Measurements from ENCODE around the gene DSG3. TPM values are rescaled to one million over a fixed set of nuclear protein-coding genes. Genes with fewer than 3 reads are reported as not detected.

DSG3 gene
- total RNA-seq (under 0.01 TPM in 1 of 2 replicates, not detected in the other), polyA plus RNA-seq (0.01 and 0.02 TPM in 2 replicates), polyA minus RNA-seq (ENCODE audit: low replicate concordance) (not detected in 2 replicates)
- not detected in 2 replicates for polyA plus RNA-seq (2012)

- Histone ChIP-seq H3K27me3 (ENCODE audit: control insufficient read depth, insufficient read depth, low read length) (no peaks in the 10 kb centered on the region), H3K36me3 (ENCODE audit: control insufficient read depth, insufficient read depth, low read length) (no peaks in the 10 kb centered on the region), H2AFZ (ENCODE audit: low read length) (no peak within 1 kb of the TSS), H3K9me3 (ENCODE audit: control insufficient read depth, insufficient read depth, low read depth, low read length) (no peaks in the 10 kb centered on the region), H3K4me1 (ENCODE audit: control insufficient read depth, extremely low read depth, insufficient read depth, low read length) (no peaks in the 10 kb centered on the region), H3K27ac (ENCODE audit: insufficient read depth, low read length) (no peak within 1 kb of the TSS), H3K4me3 (replicated peaks in 1 of 4; ENCODE audit: control extremely low read depth in 1 of 4, insufficient read depth in 1 of 4, low read depth in 3 of 4, low read length in 4 of 4) (no peak within 1 kb of the TSS), H3K9ac (ENCODE audit: insufficient read depth, low read length) (no peak within 1 kb of the TSS), H3K79me2 (ENCODE audit: control insufficient read depth, insufficient read depth, low read length) (no peaks in the 10 kb centered on the region), H4K20me1 (ENCODE audit: control insufficient read depth, extremely low read depth, insufficient read depth, low read length) (no peaks in the 10 kb centered on the region), H3K4me2 (ENCODE audit: extremely low read depth, insufficient read depth, low read length) (no peak within 1 kb of the TSS)
- TF ChIP-seq CTCF (conservative IDR thresholded peaks at IDR 0.05 in 1 of 2, IDR thresholded peaks at IDR 0.05 in 1 of 2; ENCODE audit: low read depth in 1 of 2, low read length in 2 of 2), result no peak
- TF ChIP-seq EZH2 (IDR thresholded peaks at IDR 0.05; ENCODE audit: low read length, missing control alignments), result no peak
- DNase-seq (ENCODE audit: low read depth in 2 of 2), result no peak
Measured at GRCh38 chr18:31447530-31448191, at the start of gene DSG3. DSG3 (plus strand) TSS chr18:31447741; CDS start chr18:31447878, 137 bp downstream.

GRCh38 chr18:31398191-31398590 lies 49.4 kb upstream of the DSG3 start:
- H3K79me2 ChIP-seq (ENCODE audit: control insufficient read depth, insufficient read depth, low read length), result no peaks in the 10 kb centered on the region
- no peaks in the 10 kb centered on the region for H3K27me3 ChIP-seq (ENCODE audit: control insufficient read depth, insufficient read depth, low read length)
- no peaks in the 10 kb centered on the region for H3K36me3 ChIP-seq (ENCODE audit: control insufficient read depth, insufficient read depth, low read length)
- no peaks in the 10 kb centered on the region for H4K20me1 ChIP-seq (ENCODE audit: control insufficient read depth, extremely low read depth, insufficient read depth, low read length)
- H3K4me3 ChIP-seq (replicated peaks in 1 of 4; ENCODE audit: control extremely low read depth in 1 of 4, insufficient read depth in 1 of 4, low read depth in 3 of 4, low read length in 4 of 4), result no peak overlapping the region
- no peaks in the 10 kb centered on the region for H3K9me3 ChIP-seq (ENCODE audit: control insufficient read depth, insufficient read depth, low read depth, low read length)
- TF ChIP-seq CTCF (conservative IDR thresholded peaks at IDR 0.05 in 1 of 2, IDR thresholded peaks at IDR 0.05 in 1 of 2; ENCODE audit: low read depth in 1 of 2, low read length in 2 of 2), result no peak
- no peak for TF ChIP-seq EZH2 (IDR thresholded peaks at IDR 0.05; ENCODE audit: low read length, missing control alignments)
- peak in 1 of 2 donors; percentile 6 for DNase-seq (ENCODE audit: low read depth in 2 of 2)
- no peak overlapping the region for H3K9ac ChIP-seq (ENCODE audit: insufficient read depth, low read length)
- H2AFZ ChIP-seq (ENCODE audit: low read length), result no peak overlapping the region
- H3K4me2 ChIP-seq (ENCODE audit: extremely low read depth, insufficient read depth, low read length), result no peak overlapping the region
- H3K27ac ChIP-seq (ENCODE audit: insufficient read depth, low read length), result no peak overlapping the region
- H3K4me1 ChIP-seq (ENCODE audit: control insufficient read depth, extremely low read depth, insufficient read depth, low read length), result no peaks in the 10 kb centered on the region

GRCh38 chr18:31399306-31400032 lies 48.1 kb upstream of the DSG3 start:
- no peaks in the 10 kb centered on the region for H3K4me1 ChIP-seq (ENCODE audit: control insufficient read depth, extremely low read depth, insufficient read depth, low read length)
- no peaks in the 10 kb centered on the region for H3K27me3 ChIP-seq (ENCODE audit: control insufficient read depth, insufficient read depth, low read length)
- TF ChIP-seq EZH2 (IDR thresholded peaks at IDR 0.05; ENCODE audit: low read length, missing control alignments) (no peak), CTCF (conservative IDR thresholded peaks at IDR 0.05 in 1 of 2, IDR thresholded peaks at IDR 0.05 in 1 of 2; ENCODE audit: low read depth in 1 of 2, low read length in 2 of 2) (no peak)
- no peaks in the 10 kb centered on the region for H4K20me1 ChIP-seq (ENCODE audit: control insufficient read depth, extremely low read depth, insufficient read depth, low read length)
- H3K27ac ChIP-seq (ENCODE audit: insufficient read depth, low read length), result no peak overlapping the region
- no peaks in the 10 kb centered on the region for H3K9me3 ChIP-seq (ENCODE audit: control insufficient read depth, insufficient read depth, low read depth, low read length)
- H3K36me3 ChIP-seq (ENCODE audit: control insufficient read depth, insufficient read depth, low read length), result no peaks in the 10 kb centered on the region
- DNase-seq (ENCODE audit: low read depth in 2 of 2), result peak in 1 of 2 donors; percentile 81
- no peak overlapping the region for H3K9ac ChIP-seq (ENCODE audit: insufficient read depth, low read length)
- no peak overlapping the region for H3K4me2 ChIP-seq (ENCODE audit: extremely low read depth, insufficient read depth, low read length)
- no peak overlapping the region for H2AFZ ChIP-seq (ENCODE audit: low read length)
- H3K79me2 ChIP-seq (ENCODE audit: control insufficient read depth, insufficient read depth, low read length), result no peaks in the 10 kb centered on the region
- H3K4me3 ChIP-seq (replicated peaks in 1 of 4; ENCODE audit: control extremely low read depth in 1 of 4, insufficient read depth in 1 of 4, low read depth in 3 of 4, low read length in 4 of 4), result no peak overlapping the region
